Suprapubic skin (tissue), 4 donors: Measurements from ENCODE around the gene KLF17. TPM values are rescaled to one million over a fixed set of nuclear protein-coding genes. Genes with fewer than 3 reads are reported as not detected.
"Not testable (repeated sequence)": the region's sequence is repeated elsewhere in the genome, so short reads cannot be mapped to it uniquely, and the experiment has no call there.

Source experiments
- DNase-seq, 2 donors: peaks; one replicate each; pipeline ENCODE4 v3.0.0-alpha.2; 2019; ENCODE audit warnings: low spot score in 2 of 2
- H3K27ac ChIP-seq: fragments of 200-600 bp; sonication (generic); one replicate; pipeline ENCODE4 v1.5.1; 2019
- H3K27me3 ChIP-seq: fragments of 200-600 bp; sonication (generic); one replicate; pipeline ENCODE4 v1.5.1; 2019
- H3K36me3 ChIP-seq: fragments of 200-600 bp; sonication (generic); one replicate; pipeline ENCODE4 v1.5.1; 2019
- H3K4me1 ChIP-seq: fragments of 200-600 bp; sonication (generic); one replicate; pipeline ENCODE4 v1.5.1; 2019
- H3K4me3 ChIP-seq: fragments of 200-600 bp; sonication (generic); one replicate; pipeline ENCODE4 v1.5.1; 2019; ENCODE audit warnings: mild to moderate bottlenecking
- H3K9me3 ChIP-seq: fragments of 200-600 bp; sonication (generic); one replicate; pipeline ENCODE4 v1.5.1; 2019
- CTCF ChIP-seq, 2 donors: fragments of 200-600 bp in 1 of 2; fragments of 450-650 bp in 1 of 2; sonication (generic) in 1 of 2; IDR thresholded peaks; one replicate each; pipeline ENCODE4 v1.5.1; 2016 to 2019; ENCODE audit warnings: antibody characterized with exemption in 2 of 2, mild to moderate bottlenecking in 1 of 2, moderate library complexity in 1 of 2
- EP300 ChIP-seq: sonication (generic); formaldehyde crosslinking; IDR thresholded peaks from one replicate; pipeline ENCODE4 v1.6.1; 2017; ENCODE audit warnings: antibody characterized with exemption
- POLR2A ChIP-seq, 2 donors: fragments of 450-650 bp; IDR thresholded peaks; one replicate each; pipeline ENCODE4 v1.6.1; 2017; ENCODE audit warnings: antibody characterized with exemption in 2 of 2, mild to moderate bottlenecking in 2 of 2, moderate library complexity in 2 of 2
- POLR2AphosphoS5 ChIP-seq, 3 donors: sonication (generic); formaldehyde crosslinking; IDR thresholded peaks; one replicate each; pipeline ENCODE4 v1.6.1; 2017; ENCODE audit warnings: antibody characterized with exemption in 3 of 3
- WGBS: methylation state at CpG from one replicate; pipeline ENCODE4 v1.1.5; 2018; 5-methylcytosine and 5-hydroxymethylcytosine counted together
- total RNA-seq, 4 donors: library from RNA; depleted of rRNA; stranded (reverse); fragments of >200 nt; gene quantifications; one replicate each; pipeline ENCODE4 v1.1.0, GENCODE V29; 2016

KLF17 gene
- total RNA-seq, 4 donors from 2014 or later = not detected

GRCh38 chr1:44113095-44113609 is 5.5 kb upstream of the KLF17 start:
- no peaks in the 10 kb centered on the region for H3K4me1 ChIP-seq
- no peak overlapping the region for H3K4me3 ChIP-seq
- no peak for DNase-seq
- WGBS = 86% methylated on average over 2 of the region's 2 CpGs
- TF ChIP-seq POLR2AphosphoS5 (IDR thresholded peaks at IDR 0.05) (no peak), POLR2A (IDR thresholded peaks at IDR 0.05) (no peak), CTCF (IDR thresholded peaks at IDR 0.05) (no peak), EP300 (no peak)
- no peaks in the 10 kb centered on the region for H3K36me3 ChIP-seq
- no peaks in the 10 kb centered on the region for H3K9me3 ChIP-seq
- H3K27ac ChIP-seq = no peak overlapping the region
- no peaks in the 10 kb centered on the region for H3K27me3 ChIP-seq

GRCh38 chr1:44114098-44114497 is 4.5 kb upstream of the KLF17 start:
- Histone ChIP-seq H3K4me1 (no peaks in the 10 kb centered on the region), H3K9me3 (no peaks in the 10 kb centered on the region), H3K4me3 (no peak overlapping the region), H3K36me3 (no peaks in the 10 kb centered on the region), H3K27me3 (no peaks in the 10 kb centered on the region), H3K27ac (no peak overlapping the region)
- WGBS = 74% methylated on average over 7 of the region's 7 CpGs
- no peak for TF ChIP-seq CTCF (IDR thresholded peaks at IDR 0.05)
- TF ChIP-seq EP300 = no peak
- TF ChIP-seq POLR2AphosphoS5 (IDR thresholded peaks at IDR 0.05) = no peak
- TF ChIP-seq POLR2A (IDR thresholded peaks at IDR 0.05) = no peak
- DNase-seq = no peak

GRCh38 chr1:44117272-44117671 is 1.3 kb upstream of the KLF17 start:
- DNase-seq, H3K27me3 ChIP-seq, H3K36me3 ChIP-seq, H3K4me3 ChIP-seq, H3K4me1 ChIP-seq, H3K9me3 ChIP-seq, H3K27ac ChIP-seq: not testable (repeated sequence)
- whole genome bisulfite sequencing = 94% methylated on average over 10 of the region's 10 CpGs

GRCh38 chr1:44119525-44119924 is 904 bp downstream of the KLF17 start:
- Histone ChIP-seq H3K27ac (no peak overlapping the region), H3K9me3 (no peaks in the 10 kb centered on the region), H3K36me3 (no peaks in the 10 kb centered on the region), H3K27me3 (peaks cover 6% of the 10 kb centered on the region), H3K4me1 (no peaks in the 10 kb centered on the region), H3K4me3 (no peak overlapping the region)
- TF ChIP-seq EP300 = no peak
- TF ChIP-seq POLR2AphosphoS5 (IDR thresholded peaks at IDR 0.05) = no peak
- TF ChIP-seq CTCF (IDR thresholded peaks at IDR 0.05) = no peak
- TF ChIP-seq POLR2A (IDR thresholded peaks at IDR 0.05) = no peak
- DNase-seq = no peak
- WGBS = 89% methylated on average over 6 of the region's 6 CpGs

GRCh38 chr1:44120398-44120949 is 1.9 kb downstream of the KLF17 start:
- H3K36me3 ChIP-seq = no peaks in the 10 kb centered on the region

More at GRCh38 chr1:44120398-44120949, 1.9 kb downstream of the KLF17 start:
- DNase-seq = no peak
- whole genome bisulfite sequencing = 77% methylated on average over 5 of the region's 5 CpGs
- Histone ChIP-seq H3K9me3 (no peaks in the 10 kb centered on the region), H3K4me1 (no peaks in the 10 kb centered on the region), H3K27me3 (peaks cover 11% of the 10 kb centered on the region), H3K4me3 (no peak overlapping the region), H3K27ac (no peak overlapping the region)
- TF ChIP-seq CTCF (IDR thresholded peaks at IDR 0.05) (no peak), POLR2AphosphoS5 (IDR thresholded peaks at IDR 0.05) (no peak), POLR2A (IDR thresholded peaks at IDR 0.05) (no peak), EP300 (no peak)
